AG10803 (cell line): ENCODE measurements around the gene RASA2.
"Not testable (repeated sequence)": the region's sequence is repeated elsewhere in the genome, so short reads cannot be mapped to it uniquely, and the experiment has no call there.

Source experiments
- DNase-seq: peaks from one replicate; pipeline ENCODE4 v3.0.0; 2010; ENCODE audit warnings: low read depth
- H3K4me3 ChIP-seq: 2 replicates; pipeline ENCODE4 v1.5.1; 2011; ENCODE audit warnings: mild to moderate bottlenecking, low read length, control low read depth
- CTCF ChIP-seq: conservative IDR thresholded peaks from 2 replicates; pipeline ENCODE4 v1.5.1; 2011; ENCODE audit warnings: mild to moderate bottlenecking, low read length, control low read depth, inconsistent platforms

Gene RASA2

GRCh38 chr3:141608438-141608837, 121.6 kb downstream of the RASA2 start:
- no peak for TF ChIP-seq CTCF

GRCh38 chr3:141610939-141611338, 124.1 kb downstream of the RASA2 start:
- TF ChIP-seq CTCF, result no peak
- no peak overlapping the region for H3K4me3 ChIP-seq
- DNase-seq, result no peak

More at GRCh38 chr3:141608438-141608837, 121.6 kb downstream of the RASA2 start:
- no peak overlapping the region for H3K4me3 ChIP-seq
- no peak for DNase-seq

GRCh38 chr3:141618103-141618910, 131.5 kb downstream of the RASA2 start:
- no peak for DNase-seq
- no peak for TF ChIP-seq CTCF
- no peak overlapping the region for H3K4me3 ChIP-seq

GRCh38 chr3:141618938-141619337, 132.1 kb downstream of the RASA2 start:
- TF ChIP-seq CTCF, result no peak
- no peak for DNase-seq
- H3K4me3 ChIP-seq, result no peak overlapping the region

GRCh38 chr3:141619450-141619849, 132.6 kb downstream of the RASA2 start:
- H3K4me3 ChIP-seq, result no peak overlapping the region
- DNase-seq, result no peak
- no peak for TF ChIP-seq CTCF

- H3K4me3 ChIP-seq, result no peak overlapping the region
- no peak for TF ChIP-seq CTCF
- no peak for DNase-seq
These were observed 136.9 kb downstream of the RASA2 start for GRCh38 chr3:141623691-141624090.

- no peak overlapping the region for H3K4me3 ChIP-seq
- DNase-seq, result peak; percentile 33
- no peak for TF ChIP-seq CTCF
These were observed 138.7 kb downstream of the RASA2 start for GRCh38 chr3:141625506-141625905.

GRCh38 chr3:141628334-141628733, 141.5 kb downstream of the RASA2 start:
- DNase-seq, H3K4me3 ChIP-seq: not testable (repeated sequence)

GRCh38 chr3:141628868-141629441, 142.1 kb downstream of the RASA2 start:
- DNase-seq, H3K4me3 ChIP-seq: not testable (repeated sequence)
